ENCODE data around the gene OR2AG2. TPM values are rescaled to one million over a fixed set of nuclear protein-coding genes. Genes with fewer than 3 reads are reported as not detected.

Gene OR2AG2
- total RNA-seq, 1 donor from 2014 or later: 1.7 TPM

DNA sequence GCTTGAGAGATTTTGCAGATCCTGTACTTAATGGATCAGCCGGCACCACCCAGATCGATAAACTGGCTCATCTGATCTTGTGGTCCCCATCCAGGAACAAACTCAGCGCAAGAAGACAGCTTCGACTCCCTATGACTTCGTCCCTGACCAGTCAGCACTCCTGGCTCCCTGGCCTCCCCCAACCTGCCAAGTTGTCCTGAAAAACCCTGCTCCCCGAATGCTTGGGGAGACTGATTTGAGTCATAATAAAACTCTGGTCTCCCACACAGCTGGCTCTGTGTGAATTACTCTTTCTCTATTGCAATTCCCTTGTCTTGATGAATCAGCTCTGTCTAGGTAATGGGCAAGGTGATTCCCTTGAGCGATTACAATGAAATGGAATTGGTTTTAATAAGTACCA, 29.5 kb downstream of the OR2AG2 start:
- no peak for DNase-seq (ENCODE audit: low spot score)

DNA sequence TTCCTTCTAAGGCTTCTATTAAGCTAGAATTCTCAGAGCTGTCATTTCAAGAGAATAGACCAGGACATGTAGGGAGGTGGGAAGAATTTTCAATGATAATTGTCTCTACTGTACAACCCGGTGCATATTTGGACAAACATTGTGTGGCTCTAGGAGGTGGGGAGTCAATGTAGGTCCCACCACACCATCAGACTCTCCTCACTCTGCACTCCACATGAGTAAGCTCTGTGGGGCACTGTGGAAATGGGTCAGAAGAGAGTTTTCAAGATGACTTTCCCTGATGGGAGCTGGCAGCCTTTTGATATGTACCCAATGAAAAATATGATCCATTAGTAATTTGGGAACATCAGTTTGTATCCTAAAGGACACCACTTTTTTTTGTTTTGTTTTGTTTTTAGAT, 33.2 kb downstream of the OR2AG2 start:
- DNase-seq (ENCODE audit: low spot score): no peak

DNA sequence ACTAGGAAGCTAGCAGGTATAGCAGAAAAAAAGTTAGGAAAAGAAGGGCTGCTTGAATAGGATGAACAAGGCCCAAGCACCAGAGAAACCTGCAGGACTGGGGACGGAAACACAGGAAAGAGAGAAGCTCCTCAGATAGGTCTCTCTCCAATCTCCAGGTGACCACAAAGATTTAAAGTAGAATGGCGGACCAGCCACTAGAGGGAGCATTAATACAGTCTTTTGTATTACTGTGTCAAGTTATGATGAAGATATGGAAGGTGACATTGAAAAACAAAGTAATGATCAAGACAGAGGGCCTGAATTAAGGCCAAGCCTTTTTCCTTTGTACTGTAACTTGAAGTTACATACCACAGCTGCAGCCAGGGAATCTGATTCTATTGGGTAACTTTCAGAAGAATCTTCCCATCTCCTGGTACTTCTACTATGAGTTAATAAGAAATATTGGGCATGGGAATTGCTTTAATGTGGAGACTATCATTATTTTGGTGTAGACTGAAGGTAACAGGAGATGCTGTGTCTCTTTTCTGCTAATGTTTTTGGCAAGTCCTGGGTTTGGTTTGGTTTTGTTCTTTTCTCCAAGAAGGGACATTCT, 33.8 kb downstream of the OR2AG2 start:
- DNase-seq (ENCODE audit: low spot score): no peak

DNA sequence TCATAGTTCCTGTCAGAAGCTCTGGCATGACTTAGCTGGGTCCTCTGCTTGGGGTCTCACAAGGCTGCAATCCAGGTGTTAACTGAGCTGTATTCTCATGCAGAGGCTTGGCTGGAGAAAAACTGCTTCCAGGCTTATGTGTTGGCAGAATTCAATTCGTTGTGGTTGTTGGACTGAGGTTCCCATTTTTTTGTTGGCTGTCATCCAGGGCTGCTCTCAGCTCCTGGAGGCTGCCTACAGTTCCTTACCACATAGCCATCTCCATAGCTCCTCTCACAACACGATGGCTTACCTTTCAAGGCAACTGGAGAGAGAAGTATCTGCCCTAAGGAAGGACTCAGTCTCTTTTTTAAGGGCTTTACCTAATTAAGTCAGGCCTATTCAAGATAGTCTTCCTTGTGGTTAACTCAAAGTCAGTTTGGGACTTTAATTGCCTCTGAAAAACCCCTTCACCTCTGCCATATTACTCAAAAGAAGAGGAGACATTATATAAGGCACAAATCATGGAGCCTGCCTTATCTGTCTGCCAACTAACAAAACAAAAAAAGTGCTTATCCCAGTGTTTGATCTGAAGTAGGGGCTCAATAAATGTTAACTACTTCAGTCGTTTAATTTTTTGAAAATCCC, 35.2 kb downstream of the OR2AG2 start:
- no peak for DNase-seq (ENCODE audit: low spot score)

DNA sequence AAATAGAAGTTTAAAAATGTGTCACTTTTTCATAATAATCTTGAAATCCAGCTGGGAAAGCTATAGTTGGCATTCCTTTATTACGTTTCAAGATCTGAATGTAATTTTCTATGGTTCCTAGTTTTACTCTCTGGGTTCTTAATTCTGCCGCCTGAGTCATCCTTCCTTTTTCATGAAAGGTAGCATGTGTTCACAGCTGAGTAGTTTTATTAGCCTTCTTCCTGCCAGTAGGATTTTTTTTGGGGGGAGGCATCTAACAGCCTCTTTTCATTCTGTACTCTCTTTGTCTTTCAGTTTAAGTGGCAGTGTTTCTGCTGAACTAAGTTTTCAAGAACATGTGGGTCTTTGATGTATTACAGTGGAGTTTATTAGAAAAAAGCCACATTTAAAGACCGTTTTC, 36.5 kb downstream of the OR2AG2 start:
- no peak for DNase-seq (ENCODE audit: low spot score)

DNA sequence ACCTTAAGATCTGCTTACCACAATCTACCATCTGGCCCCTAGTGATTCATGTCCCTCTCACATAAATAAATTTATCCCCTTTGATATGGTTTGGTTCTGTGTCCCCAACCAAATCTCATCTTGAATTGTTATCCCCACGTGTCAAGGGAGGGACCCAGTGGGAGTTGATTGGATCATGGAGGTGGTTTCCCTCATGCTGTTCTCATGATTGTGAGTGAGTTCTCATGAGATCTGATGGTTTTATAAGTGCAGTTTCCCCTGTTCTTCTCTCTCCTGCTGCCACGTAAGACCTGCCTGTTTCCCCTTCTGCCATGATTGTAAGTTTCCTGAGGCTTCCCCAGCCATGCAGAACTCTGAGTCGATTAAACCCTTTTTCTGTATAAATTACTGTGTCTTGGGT, 37.2 kb downstream of the OR2AG2 start:
- no peak for DNase-seq (ENCODE audit: low spot score)

DNA sequence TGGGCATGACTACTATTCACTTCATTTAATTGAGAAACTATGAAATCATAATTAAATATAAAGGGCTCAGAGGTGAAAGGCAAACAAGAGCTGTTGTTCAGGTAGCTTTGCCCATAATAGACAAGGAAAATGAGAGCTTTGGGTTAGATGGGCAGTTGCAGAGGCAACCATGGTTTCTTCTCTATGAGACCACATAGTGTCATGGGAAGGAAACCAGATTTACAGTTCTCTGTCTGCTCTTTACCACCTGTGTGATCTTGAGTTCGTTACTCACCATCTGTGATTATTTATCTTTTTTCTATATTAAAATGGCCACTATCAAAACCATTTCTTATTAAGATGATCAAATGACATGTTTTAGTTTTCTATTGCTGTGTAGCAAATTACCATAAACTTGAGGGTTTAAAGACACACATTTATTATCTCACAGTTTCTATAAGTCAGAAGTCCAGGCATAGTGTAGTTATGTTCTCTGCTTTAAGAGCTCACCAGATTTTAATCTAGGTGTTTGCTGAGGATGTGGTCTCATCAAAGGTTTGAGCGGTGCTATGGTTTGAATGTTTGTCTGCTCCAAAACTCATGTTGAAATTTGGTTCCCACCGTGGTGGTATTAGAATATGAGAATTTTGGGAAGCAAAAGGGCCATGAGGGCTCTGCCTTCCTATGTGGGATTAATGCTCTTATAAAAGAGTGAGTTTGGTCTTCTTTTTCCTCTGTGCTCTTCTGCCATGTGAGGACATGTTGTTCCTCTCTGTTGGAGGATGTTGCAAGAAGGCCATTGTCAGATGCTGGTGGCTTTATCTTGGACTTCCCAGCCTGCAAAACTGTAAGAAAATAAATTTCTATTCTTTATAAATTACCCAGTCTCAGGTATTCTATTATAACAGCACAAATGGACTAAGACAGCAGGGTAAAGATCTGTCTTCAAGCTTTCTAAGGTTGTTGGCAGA, 38.2 kb downstream of the OR2AG2 start:
- DNase-seq (ENCODE audit: low spot score): no peak

DNA sequence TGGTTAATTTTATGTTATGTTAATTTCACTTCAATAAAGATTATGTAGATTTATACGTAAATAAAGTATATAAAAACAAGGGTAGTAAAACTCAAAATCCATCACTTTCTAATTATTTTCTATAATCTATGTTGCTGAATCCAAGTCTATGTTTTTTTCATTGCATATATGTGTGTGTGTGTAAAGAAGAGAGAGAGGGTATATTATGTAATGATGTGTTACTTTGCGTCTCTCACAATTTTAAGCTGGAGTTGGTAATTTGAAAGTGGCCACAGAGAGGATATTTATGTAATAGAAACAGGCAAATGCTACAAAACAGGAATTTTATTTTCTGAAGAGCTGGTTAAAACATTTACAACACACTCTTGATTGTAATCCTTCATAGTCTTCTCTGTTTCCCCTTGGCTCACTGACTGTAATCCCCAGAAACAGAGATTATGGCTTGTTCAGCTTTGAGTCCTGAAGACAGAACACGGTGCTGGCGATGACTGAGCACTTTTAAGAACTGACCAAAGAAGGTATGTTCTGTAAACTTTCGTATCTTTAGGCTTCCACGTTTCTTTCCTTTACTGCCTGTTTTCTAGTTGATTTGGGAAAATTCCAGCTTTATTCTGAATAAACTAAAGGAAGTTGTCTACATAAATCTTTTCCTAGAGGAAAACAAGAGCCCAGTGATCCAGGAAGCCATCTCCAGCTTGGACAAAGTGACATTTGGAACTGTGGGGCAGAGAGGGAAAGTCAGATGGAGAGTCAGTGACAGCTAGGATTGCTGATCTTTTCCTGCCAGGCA, 43.6 kb downstream of the OR2AG2 start:
- no peak for DNase-seq (ENCODE audit: low spot score)

DNA sequence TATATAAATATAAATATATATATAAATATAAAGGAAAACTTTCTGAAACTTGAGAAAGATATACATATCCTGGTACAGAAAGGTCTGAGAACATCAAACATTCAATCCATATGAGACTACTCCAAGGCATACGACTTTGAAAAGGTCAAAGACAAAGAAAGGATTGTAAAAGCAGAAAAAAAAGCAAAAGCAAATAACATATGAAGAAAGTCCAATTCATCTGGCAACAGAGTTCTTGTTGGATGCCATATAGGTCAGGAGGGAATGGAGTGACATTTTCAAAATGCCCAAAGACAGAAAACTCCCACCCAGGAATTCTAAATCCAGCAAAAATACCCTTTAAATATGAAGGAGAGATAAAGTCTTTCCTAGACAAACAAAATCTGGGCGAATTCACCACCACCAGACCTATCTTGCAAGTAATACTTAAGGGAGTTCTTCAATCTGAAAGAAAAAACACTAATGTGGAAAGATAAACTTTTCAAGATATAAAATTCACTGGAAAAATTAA, 46.3 kb downstream of the OR2AG2 start:
- DNase-seq (ENCODE audit: low spot score): no peak

DNA sequence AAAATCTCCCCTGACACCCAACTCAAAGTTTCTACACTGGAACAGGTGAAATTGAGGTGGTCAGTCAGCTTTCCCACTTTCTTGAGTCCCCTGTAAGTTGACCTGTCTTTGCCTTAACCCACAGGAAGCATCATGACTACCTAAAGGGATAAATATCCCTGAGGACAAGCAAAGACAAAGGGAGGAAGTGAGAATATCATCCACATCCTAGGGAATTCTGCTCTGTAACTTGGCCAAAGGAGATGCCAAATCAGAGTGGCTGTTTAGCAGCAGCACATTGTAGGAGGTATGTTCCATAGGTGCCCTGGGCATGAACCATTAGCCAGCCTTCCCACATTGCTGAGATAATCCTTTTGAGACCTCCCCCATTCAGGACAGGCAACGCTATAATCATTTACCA, 47.8 kb downstream of the OR2AG2 start:
- no peak for DNase-seq (ENCODE audit: low spot score)

DNA sequence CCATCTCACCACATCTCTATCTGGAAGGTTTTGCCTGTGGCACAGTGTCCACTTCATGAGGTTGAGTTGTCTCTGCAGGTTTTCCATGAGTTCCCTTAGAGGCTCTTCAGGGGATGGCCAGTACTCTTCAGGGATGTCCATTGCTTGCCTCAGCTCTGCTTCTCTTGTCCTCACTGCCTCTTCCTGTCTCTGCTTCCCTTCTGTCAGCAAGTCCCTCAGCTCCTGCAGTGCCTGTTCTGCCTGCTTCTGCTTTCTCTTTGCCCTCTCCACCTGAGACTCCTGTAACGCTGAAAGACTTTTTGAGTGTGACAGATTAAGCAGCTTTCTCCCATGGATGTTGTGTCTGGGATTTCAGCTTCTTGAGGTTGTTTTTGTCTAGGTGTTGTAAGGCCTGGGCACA, 50.4 kb downstream of the OR2AG2 start:
- no peak for DNase-seq (ENCODE audit: low spot score)

DNA sequence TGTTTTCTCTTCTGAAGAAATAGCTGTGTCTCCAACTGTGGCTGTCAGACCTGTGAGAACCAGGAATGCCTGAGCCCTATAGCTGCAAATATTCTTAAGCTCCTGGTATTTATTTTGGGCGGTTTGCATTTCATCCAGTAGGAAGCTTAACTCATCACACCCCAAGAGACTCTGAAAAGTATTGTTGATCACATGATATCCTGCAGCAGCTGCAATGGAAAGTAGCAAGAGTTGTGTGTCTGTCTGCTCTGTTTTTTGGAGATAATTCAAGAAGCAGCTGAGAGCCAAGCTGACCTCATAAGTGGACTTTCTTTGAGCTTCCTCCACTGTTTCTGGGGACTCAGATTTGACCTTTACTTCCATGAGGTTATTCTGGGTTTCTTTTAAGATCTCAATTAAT, 52.2 kb downstream of the OR2AG2 start:
- DNase-seq (ENCODE audit: low spot score): no peak

DNA sequence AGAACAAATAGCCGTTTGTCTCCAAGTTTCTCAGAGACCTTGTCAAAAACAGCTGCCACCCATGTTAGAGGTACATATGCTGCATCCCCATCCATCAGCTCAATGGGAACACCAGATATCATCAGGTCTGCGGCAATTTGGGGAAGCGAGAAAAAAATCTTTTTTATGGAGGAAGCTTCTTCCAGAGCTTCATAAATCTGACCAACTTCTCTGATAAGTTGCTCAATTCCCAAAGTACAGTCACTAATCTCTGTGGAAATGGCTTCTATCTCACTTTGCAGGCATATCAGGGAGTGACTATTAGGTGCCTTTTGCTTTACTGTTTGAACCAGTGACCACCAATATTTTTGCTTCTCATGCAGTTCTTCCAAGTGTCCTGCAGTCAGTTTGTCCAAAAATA, 54.4 kb downstream of the OR2AG2 start:
- DNase-seq (ENCODE audit: low spot score): no peak

Other genes with a start within 250 kb of the OR2AG2 start
- 28.0 TPM for gene RRP8, start 168.4 kb downstream of the OR2AG2 start, total RNA-seq
- gene ILK, start 168.2 kb downstream of the OR2AG2 start, total RNA-seq: 192 TPM
- gene TAF10, start 159.8 kb downstream of the OR2AG2 start, total RNA-seq: 176 TPM
- 60.0 TPM for gene TPP1, start 152.6 kb downstream of the OR2AG2 start, total RNA-seq
- gene DCHS1, start 116.2 kb downstream of the OR2AG2 start, total RNA-seq: 26.0 TPM
- gene MRPL17, start 88.6 kb downstream of the OR2AG2 start, total RNA-seq: 50.2 TPM
- gene OR2AG1, start 11.0 kb upstream of the OR2AG2 start, total RNA-seq: not detected
- 0.68 TPM for gene OR6A2, start 27.7 kb upstream of the OR2AG2 start, total RNA-seq
- gene OR10A5, start 73.7 kb upstream of the OR2AG2 start, total RNA-seq: not detected
- not detected for gene OR10A2, start 91.1 kb upstream of the OR2AG2 start, total RNA-seq
- gene OR10A4, start 104.6 kb upstream of the OR2AG2 start, total RNA-seq: not detected
- 1.0 TPM for gene OR2D2, start 120.5 kb upstream of the OR2AG2 start, total RNA-seq
- not detected for gene OR2D3, start 149.0 kb upstream of the OR2AG2 start, total RNA-seq
- 9.6 TPM for gene ZNF215, start 154.4 kb upstream of the OR2AG2 start, total RNA-seq
- 4.3 TPM for gene ZNF214, start 248.4 kb upstream of the OR2AG2 start, total RNA-seq
- 0.57 TPM for gene NLRP14, start 248.5 kb upstream of the OR2AG2 start, total RNA-seq

Data from ureter (tissue), 1 donor.